Stomach (tissue), 4 donors: ENCODE data around the gene AP1M2.

Experiments
- EP300 ChIP-seq: sonication (generic); formaldehyde crosslinking; IDR thresholded peaks from one replicate; pipeline ENCODE4 v1.6.1; 2017; ENCODE audit warnings: antibody characterized with exemption
- POLR2A ChIP-seq, 4 donors: fragments of 450-650 bp; IDR thresholded peaks; one replicate each; pipeline ENCODE4 v1.6.1; 2016; ENCODE audit warnings: antibody characterized with exemption in 4 of 4, control low read depth in 2 of 4, mild to moderate bottlenecking in 1 of 4, moderate library complexity in 1 of 4
- POLR2AphosphoS5 ChIP-seq, 3 donors: sonication (generic); formaldehyde crosslinking; IDR thresholded peaks; one replicate each; pipeline ENCODE4 v1.6.1; 2016; ENCODE audit warnings: antibody characterized with exemption in 3 of 3
- TF ChIP-seq, protein P1 (sequence below), 7 experiments: fragments of 450-650 bp in 4 of 7; fragments of 200-600 bp in 3 of 7; sonication (generic) in 3 of 7; IDR thresholded peaks; one replicate each; pipeline ENCODE4 v1.5.1; 2016 to 2019; ENCODE audit warnings: antibody characterized with exemption in 7 of 7, control low read depth in 2 of 7, mild to moderate bottlenecking in 1 of 7

DNA sequence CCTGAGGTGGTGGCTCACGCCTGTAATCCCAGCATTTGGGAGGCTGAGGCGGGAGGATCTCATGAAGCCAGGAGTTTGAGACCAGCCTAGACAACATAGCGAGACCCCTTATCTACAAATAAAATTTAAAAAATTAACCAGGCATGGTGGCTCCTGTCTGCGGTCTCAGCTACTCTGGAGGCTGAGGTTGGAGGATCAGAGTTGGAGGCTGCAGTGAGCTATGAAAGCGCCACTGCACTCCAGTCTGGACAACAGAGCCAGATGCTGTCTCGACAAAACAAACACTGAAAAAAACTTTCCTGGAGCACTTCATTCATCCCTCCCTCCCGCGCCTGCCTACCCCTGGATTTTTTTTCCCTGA, 44.1 kb downstream of the AP1M2 start:
- TF ChIP-seq, protein P1, sequence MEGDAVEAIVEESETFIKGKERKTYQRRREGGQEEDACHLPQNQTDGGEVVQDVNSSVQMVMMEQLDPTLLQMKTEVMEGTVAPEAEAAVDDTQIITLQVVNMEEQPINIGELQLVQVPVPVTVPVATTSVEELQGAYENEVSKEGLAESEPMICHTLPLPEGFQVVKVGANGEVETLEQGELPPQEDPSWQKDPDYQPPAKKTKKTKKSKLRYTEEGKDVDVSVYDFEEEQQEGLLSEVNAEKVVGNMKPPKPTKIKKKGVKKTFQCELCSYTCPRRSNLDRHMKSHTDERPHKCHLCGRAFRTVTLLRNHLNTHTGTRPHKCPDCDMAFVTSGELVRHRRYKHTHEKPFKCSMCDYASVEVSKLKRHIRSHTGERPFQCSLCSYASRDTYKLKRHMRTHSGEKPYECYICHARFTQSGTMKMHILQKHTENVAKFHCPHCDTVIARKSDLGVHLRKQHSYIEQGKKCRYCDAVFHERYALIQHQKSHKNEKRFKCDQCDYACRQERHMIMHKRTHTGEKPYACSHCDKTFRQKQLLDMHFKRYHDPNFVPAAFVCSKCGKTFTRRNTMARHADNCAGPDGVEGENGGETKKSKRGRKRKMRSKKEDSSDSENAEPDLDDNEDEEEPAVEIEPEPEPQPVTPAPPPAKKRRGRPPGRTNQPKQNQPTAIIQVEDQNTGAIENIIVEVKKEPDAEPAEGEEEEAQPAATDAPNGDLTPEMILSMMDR (IDR thresholded peaks at IDR 0.05) = no peak
- TF ChIP-seq POLR2A (IDR thresholded peaks at IDR 0.05) (no peak), POLR2AphosphoS5 (IDR thresholded peaks at IDR 0.05) (no peak), EP300 (no peak)
